HEK293 (cell line): Measurements from ENCODE around the gene VAMP8.

Source experiments
- BCL11B ChIP-seq: fragments of 450-650 bp; formaldehyde crosslinking; IDR thresholded peaks from 2 replicates; pipeline ENCODE4 v1.5.1; 2016; ENCODE audit warnings: low read depth, missing biosample characterization, missing genetic modification characterization
- FEZF1 ChIP-seq: fragments of 450-650 bp; formaldehyde crosslinking; IDR thresholded peaks from 2 replicates; pipeline ENCODE4 v1.5.1; 2016; ENCODE audit warnings: missing biosample characterization, missing genetic modification characterization
- GLI2 ChIP-seq: fragments of 450-650 bp; formaldehyde crosslinking; IDR thresholded peaks from 2 replicates; pipeline ENCODE4; 2017; ENCODE audit warnings: missing biosample characterization, missing genetic modification characterization, low read depth, borderline replicate concordance
- HOXC10 ChIP-seq: sonication (generic); formaldehyde crosslinking; IDR thresholded peaks from 2 replicates; pipeline ENCODE4 v1.8.1; 2023; ENCODE audit warnings: mild to moderate bottlenecking, missing genetic modification reagents
- REPIN1 ChIP-seq: fragments of 450-650 bp; formaldehyde crosslinking; IDR thresholded peaks from 2 replicates; pipeline ENCODE4 v1.5.1; 2017; ENCODE audit warnings: missing biosample characterization, missing genetic modification characterization, low read depth
- SCRT1 ChIP-seq: fragments of 450-650 bp; formaldehyde crosslinking; IDR thresholded peaks from 2 replicates; pipeline ENCODE4 v1.5.1; 2016; ENCODE audit warnings: missing biosample characterization, missing genetic modification characterization, borderline replicate concordance
- SETDB1 ChIP-seq: IDR thresholded peaks from one replicate; pipeline ENCODE4 v1.6.1; 2017; ENCODE audit warnings: mild to moderate bottlenecking, low read length, moderate library complexity, mixed read lengths; ENCODE audit not compliant: insufficient read length
- ZFP41 ChIP-seq: fragments of 450-650 bp; formaldehyde crosslinking; IDR thresholded peaks from 2 replicates; pipeline ENCODE4 v1.5.1; 2016; ENCODE audit warnings: missing biosample characterization, missing genetic modification characterization, borderline replicate concordance
- ZFP69B ChIP-seq: fragments of 450-650 bp; formaldehyde crosslinking; IDR thresholded peaks from 2 replicates; pipeline ENCODE4 v1.5.1; 2016; ENCODE audit warnings: missing biosample characterization, missing genetic modification characterization
- ZNF132 ChIP-seq: fragments of 450-650 bp; formaldehyde crosslinking; IDR thresholded peaks from 2 replicates; pipeline ENCODE4 v1.5.1; 2017; ENCODE audit warnings: missing biosample characterization, missing genetic modification characterization, borderline replicate concordance
- ZNF133 ChIP-seq: fragments of 450-650 bp; formaldehyde crosslinking; IDR thresholded peaks from 2 replicates; pipeline ENCODE4 v1.5.1; 2016; ENCODE audit warnings: missing biosample characterization, missing genetic modification characterization
- ZNF155 ChIP-seq: fragments of 450-650 bp; formaldehyde crosslinking; IDR thresholded peaks from 2 replicates; pipeline ENCODE4 v1.5.1; 2016; ENCODE audit warnings: missing biosample characterization, missing genetic modification characterization
- ZNF157 ChIP-seq: fragments of 450-650 bp; formaldehyde crosslinking; IDR thresholded peaks from 2 replicates; pipeline ENCODE4 v1.5.1; 2016; ENCODE audit warnings: missing biosample characterization, missing genetic modification characterization
- ZNF184 ChIP-seq: fragments of 450-650 bp; IDR thresholded peaks from 2 replicates; pipeline ENCODE4 v1.5.1; 2018; ENCODE audit warnings: missing biosample characterization, mild to moderate bottlenecking, missing genetic modification characterization
- ZNF2 ChIP-seq: fragments of 450-650 bp; formaldehyde crosslinking; IDR thresholded peaks from 2 replicates; pipeline ENCODE4 v1.5.1; 2016; ENCODE audit warnings: missing biosample characterization, missing genetic modification characterization
- ZNF214 ChIP-seq: fragments of 450-650 bp; formaldehyde crosslinking; IDR thresholded peaks from 2 replicates; pipeline ENCODE4 v1.5.1; 2017; ENCODE audit warnings: missing biosample characterization, mild to moderate bottlenecking, missing genetic modification characterization, borderline replicate concordance
- ZNF274 ChIP-seq, 2 experiments: fragments of 200-500 bp in 1 of 2; fragments of 450-650 bp in 1 of 2; sonication (Bioruptor generic) in 1 of 2; formaldehyde crosslinking in 1 of 2; IDR thresholded peaks; 2 replicates each; pipeline versions ENCODE4 v1.5.1 to v1.6.1; 2014 to 2016; ENCODE audit warnings: borderline replicate concordance in 1 of 2, inconsistent platforms in 1 of 2, low read length in 1 of 2, missing biosample characterization in 1 of 2, missing genetic modification characterization in 1 of 2
- ZNF302 ChIP-seq: fragments of 450-650 bp; formaldehyde crosslinking; IDR thresholded peaks from 2 replicates; pipeline ENCODE4 v1.5.1; 2016; ENCODE audit warnings: missing biosample characterization, missing genetic modification characterization, low read depth
- ZNF37A ChIP-seq: fragments of 450-650 bp; IDR thresholded peaks from 2 replicates; pipeline ENCODE4 v1.5.1; 2018; ENCODE audit warnings: missing biosample characterization, missing genetic modification characterization
- ZNF391 ChIP-seq: fragments of 450-650 bp; formaldehyde crosslinking; IDR thresholded peaks from 2 replicates; pipeline ENCODE4 v1.5.1; 2016; ENCODE audit warnings: low read depth, missing biosample characterization, missing genetic modification characterization, borderline replicate concordance
- ZNF501 ChIP-seq: fragments of 450-650 bp; formaldehyde crosslinking; IDR thresholded peaks from 2 replicates; pipeline ENCODE4 v1.5.1; 2016; ENCODE audit warnings: missing biosample characterization, missing genetic modification characterization
- ZNF558 ChIP-seq: fragments of 450-650 bp; formaldehyde crosslinking; IDR thresholded peaks from 2 replicates; pipeline ENCODE4 v1.5.1; 2016; ENCODE audit warnings: missing biosample characterization, missing genetic modification characterization
- ZNF610 ChIP-seq: fragments of 450-650 bp; formaldehyde crosslinking; IDR thresholded peaks from 2 replicates; pipeline ENCODE4 v1.5.1; 2016; ENCODE audit warnings: missing biosample characterization, missing genetic modification characterization, borderline replicate concordance
- ZNF621 ChIP-seq: fragments of 450-650 bp; formaldehyde crosslinking; IDR thresholded peaks from 2 replicates; pipeline ENCODE4 v1.5.1; 2017; ENCODE audit warnings: missing biosample characterization, missing genetic modification characterization
- ZNF843 ChIP-seq: fragments of 450-650 bp; formaldehyde crosslinking; IDR thresholded peaks from 2 replicates; pipeline ENCODE4 v1.5.1; 2016; ENCODE audit warnings: missing biosample characterization, missing genetic modification characterization
- TF ChIP-seq, protein P1 (sequence below): fragments of 450-650 bp; formaldehyde crosslinking; IDR thresholded peaks from 2 replicates; pipeline ENCODE4 v1.5.0; 2017; ENCODE audit warnings: missing biosample characterization, missing genetic modification characterization, borderline replicate concordance
- TF ChIP-seq, protein P2 (sequence below): fragments of 450-650 bp; formaldehyde crosslinking; IDR thresholded peaks from 2 replicates; pipeline ENCODE4 v1.5.1; 2016; ENCODE audit warnings: missing biosample characterization, missing genetic modification characterization
- TF ChIP-seq, protein P3 (sequence below): fragments of 450-650 bp; formaldehyde crosslinking; IDR thresholded peaks from 2 replicates; pipeline ENCODE4 v1.5.1; 2016; ENCODE audit warnings: missing biosample characterization, missing genetic modification characterization
- TF ChIP-seq, protein P4 (sequence below): fragments of 450-650 bp; formaldehyde crosslinking; IDR thresholded peaks from 2 replicates; pipeline ENCODE4 v1.5.1; 2016; ENCODE audit warnings: missing biosample characterization, missing genetic modification characterization
- TF ChIP-seq, protein P5 (sequence below): sonication (generic); formaldehyde crosslinking; IDR thresholded peaks from 2 replicates; pipeline ENCODE4 v1.8.1; 2022; ENCODE audit warnings: mild to moderate bottlenecking, moderate library complexity, missing genetic modification reagents
- TF ChIP-seq, protein P6 (sequence below): fragments of 450-650 bp; formaldehyde crosslinking; IDR thresholded peaks from 2 replicates; pipeline ENCODE4 v1.5.1; 2016; ENCODE audit warnings: missing biosample characterization, missing genetic modification characterization

The VAMP8 gene

DNA sequence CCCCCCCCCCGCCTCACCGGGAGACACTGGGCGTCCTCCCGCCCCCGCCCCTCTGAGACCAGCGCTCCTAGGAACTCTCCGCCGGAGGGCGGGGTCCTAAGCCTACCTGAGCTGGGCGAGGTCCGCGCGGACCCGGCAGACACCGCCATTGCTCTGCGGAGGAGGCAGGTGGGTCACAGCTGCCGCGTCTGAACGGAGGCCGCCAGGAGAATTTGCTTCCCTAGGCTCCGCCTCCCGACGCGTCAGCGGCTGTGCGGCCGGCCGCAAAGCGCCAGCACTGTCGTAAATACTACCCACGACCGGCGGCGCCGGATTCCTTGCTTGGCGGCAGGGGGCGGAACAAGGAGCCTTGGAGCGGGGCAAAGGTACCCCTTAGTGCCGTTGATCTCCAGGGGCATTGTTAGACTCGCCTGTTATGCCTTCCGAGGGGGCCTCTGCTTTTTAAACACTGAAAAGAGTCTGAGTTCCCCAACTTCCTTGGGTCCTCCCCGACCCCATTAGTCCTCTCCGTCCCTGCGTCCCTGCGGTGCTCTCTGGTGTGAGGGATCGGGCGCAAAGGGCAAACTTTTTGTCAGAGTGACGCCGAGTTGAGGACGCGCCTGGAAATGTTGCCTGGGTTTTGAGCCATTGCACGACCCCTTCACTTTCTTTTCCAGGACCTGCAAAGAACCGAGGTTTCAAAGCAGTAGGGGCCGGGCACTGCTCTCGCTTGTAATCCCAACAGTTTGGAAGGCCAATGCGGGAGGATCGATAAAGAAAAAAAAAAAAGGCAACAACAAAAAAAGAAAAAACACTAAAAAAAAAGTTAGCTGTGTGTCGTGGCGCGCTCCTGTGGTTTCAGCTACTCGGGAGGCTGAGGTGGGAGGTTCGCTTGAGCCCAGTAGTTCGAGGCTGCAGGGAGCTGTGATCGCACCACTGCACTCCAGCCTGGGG lies 15.8 kb upstream of the VAMP8 start, which contains the start of gene GGCX (continued):
- TF ChIP-seq BCL11B (tag by site-specific recombination) (no peak), ZNF157 (tag by site-specific recombination) (no peak), ZNF302 (tag by site-specific recombination) (no peak), SCRT1 (no peak), ZNF155 (tag by site-specific recombination) (no peak), SETDB1 (no peak), ZNF2 (0 out of 2 replicates have a peak, but pooled peaks have one; percentile 39), ZNF274 (IDR thresholded peaks at IDR 0.05; ENCODE audit: low read length) (no peak), ZNF274 (tag by site-specific recombination; IDR thresholded peaks at IDR 0.05; ENCODE audit: borderline replicate concordance) (no peak), ZNF391 (no peak), ZNF214 (tag by site-specific recombination) (no peak), ZNF132 (tag by site-specific recombination) (no peak), ZNF501 (tag by site-specific recombination) (0 out of 2 replicates have a peak, but pooled peaks have one; percentile 35), ZNF621 (tag by site-specific recombination) (no peak), ZNF558 (tag by site-specific recombination) (no peak), ZNF610 (tag by site-specific recombination) (no peak), REPIN1 (tag by site-specific recombination) (no peak), HOXC10 (no peak), ZFP41 (tag by site-specific recombination) (no peak), ZNF37A (tag by site-specific recombination) (no peak), ZNF843 (tag by site-specific recombination) (no peak), ZNF133 (tag by site-specific recombination) (no peak), ZFP69B (tag by site-specific recombination) (no peak), ZNF184 (tag by site-specific recombination) (no peak), GLI2 (tag by site-specific recombination) (no peak), FEZF1 (tag by site-specific recombination) (no peak)
- TF ChIP-seq, protein P1, sequence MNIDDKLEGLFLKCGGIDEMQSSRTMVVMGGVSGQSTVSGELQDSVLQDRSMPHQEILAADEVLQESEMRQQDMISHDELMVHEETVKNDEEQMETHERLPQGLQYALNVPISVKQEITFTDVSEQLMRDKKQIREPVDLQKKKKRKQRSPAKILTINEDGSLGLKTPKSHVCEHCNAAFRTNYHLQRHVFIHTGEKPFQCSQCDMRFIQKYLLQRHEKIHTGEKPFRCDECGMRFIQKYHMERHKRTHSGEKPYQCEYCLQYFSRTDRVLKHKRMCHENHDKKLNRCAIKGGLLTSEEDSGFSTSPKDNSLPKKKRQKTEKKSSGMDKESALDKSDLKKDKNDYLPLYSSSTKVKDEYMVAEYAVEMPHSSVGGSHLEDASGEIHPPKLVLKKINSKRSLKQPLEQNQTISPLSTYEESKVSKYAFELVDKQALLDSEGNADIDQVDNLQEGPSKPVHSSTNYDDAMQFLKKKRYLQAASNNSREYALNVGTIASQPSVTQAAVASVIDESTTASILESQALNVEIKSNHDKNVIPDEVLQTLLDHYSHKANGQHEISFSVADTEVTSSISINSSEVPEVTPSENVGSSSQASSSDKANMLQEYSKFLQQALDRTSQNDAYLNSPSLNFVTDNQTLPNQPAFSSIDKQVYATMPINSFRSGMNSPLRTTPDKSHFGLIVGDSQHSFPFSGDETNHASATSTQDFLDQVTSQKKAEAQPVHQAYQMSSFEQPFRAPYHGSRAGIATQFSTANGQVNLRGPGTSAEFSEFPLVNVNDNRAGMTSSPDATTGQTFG (tag by site-specific recombination): no peak
- TF ChIP-seq, protein P2, sequence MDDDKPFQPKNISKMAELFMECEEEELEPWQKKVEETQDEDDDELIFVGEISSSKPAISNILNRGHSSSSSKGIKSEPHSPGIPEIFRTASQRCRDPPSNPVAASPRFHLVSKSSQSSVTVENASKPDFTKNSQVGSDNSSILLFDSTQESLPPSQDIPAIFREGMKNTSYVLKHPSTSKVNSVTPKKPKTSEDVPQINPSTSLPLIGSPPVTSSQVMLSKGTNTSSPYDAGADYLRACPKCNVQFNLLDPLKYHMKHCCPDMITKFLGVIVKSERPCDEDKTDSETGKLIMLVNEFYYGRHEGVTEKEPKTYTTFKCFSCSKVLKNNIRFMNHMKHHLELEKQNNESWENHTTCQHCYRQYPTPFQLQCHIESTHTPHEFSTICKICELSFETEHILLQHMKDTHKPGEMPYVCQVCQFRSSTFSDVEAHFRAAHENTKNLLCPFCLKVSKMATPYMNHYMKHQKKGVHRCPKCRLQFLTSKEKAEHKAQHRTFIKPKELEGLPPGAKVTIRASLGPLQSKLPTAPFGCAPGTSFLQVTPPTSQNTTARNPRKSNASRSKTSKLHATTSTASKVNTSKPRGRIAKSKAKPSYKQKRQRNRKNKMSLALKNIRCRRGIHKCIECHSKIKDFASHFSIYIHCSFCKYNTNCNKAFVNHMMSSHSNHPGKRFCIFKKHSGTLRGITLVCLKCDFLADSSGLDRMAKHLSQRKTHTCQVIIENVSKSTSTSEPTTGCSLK (tag by site-specific recombination): no peak
- TF ChIP-seq, protein P3, sequence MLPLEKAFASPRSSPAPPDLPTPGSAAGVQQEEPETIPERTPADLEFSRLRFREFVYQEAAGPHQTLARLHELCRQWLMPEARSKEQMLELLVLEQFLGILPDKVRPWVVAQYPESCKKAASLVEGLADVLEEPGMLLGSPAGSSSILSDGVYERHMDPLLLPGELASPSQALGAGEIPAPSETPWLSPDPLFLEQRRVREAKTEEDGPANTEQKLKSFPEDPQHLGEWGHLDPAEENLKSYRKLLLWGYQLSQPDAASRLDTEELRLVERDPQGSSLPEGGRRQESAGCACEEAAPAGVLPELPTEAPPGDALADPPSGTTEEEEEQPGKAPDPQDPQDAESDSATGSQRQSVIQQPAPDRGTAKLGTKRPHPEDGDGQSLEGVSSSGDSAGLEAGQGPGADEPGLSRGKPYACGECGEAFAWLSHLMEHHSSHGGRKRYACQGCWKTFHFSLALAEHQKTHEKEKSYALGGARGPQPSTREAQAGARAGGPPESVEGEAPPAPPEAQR (tag by site-specific recombination): no peak
- TF ChIP-seq, protein P4, sequence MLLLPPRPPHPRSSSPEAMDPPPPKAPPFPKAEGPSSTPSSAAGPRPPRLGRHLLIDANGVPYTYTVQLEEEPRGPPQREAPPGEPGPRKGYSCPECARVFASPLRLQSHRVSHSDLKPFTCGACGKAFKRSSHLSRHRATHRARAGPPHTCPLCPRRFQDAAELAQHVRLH (tag by site-specific recombination): no peak
- TF ChIP-seq, protein P5, sequence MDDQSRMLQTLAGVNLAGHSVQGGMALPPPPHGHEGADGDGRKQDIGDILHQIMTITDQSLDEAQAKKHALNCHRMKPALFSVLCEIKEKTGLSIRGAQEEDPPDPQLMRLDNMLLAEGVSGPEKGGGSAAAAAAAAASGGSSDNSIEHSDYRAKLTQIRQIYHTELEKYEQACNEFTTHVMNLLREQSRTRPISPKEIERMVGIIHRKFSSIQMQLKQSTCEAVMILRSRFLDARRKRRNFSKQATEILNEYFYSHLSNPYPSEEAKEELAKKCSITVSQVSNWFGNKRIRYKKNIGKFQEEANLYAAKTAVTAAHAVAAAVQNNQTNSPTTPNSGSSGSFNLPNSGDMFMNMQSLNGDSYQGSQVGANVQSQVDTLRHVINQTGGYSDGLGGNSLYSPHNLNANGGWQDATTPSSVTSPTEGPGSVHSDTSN: peak; percentile 84
- TF ChIP-seq, protein P6, sequence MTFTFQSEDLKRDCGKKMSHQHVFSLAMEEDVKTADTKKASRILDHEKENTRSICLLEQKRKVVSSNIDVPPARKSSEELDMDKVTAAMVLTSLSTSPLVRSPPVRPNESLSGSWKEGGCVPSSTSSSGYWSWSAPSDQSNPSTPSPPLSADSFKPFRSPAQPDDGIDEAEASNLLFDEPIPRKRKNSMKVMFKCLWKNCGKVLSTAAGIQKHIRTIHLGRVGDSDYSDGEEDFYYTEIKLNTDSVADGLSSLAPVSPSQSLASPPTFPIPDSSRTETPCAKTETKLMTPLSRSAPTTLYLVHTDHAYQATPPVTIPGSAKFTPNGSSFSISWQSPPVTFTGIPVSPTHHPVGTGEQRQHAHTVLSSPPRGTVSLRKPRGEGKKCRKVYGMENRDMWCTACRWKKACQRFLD: no peak
